ENCODE results near the gene ZNF714.

GRCh38 chr19:21149877-21150276 is 67.9 kb downstream of the ZNF714 start:
- no peak for TF ChIP-seq CTCF (conservative IDR thresholded peaks at IDR 0.05; ENCODE audit: low read depth, low read length)
- TF ChIP-seq EZH2 (IDR thresholded peaks at IDR 0.05; ENCODE audit: low read length, unreplicated experiment) = no peak

All from PC-3 (cell line).